K562 (cell line): ENCODE results near the gene OR51Q1. TPM values are rescaled to one million over a fixed set of nuclear protein-coding genes. Genes with fewer than 3 reads are reported as not detected.

Experiments
- ATAC-seq: fragments of 200-7000 bp; cut with Tn5 transposase; 3 replicates; pipeline ENCODE4 v1.9.1; 2020; ENCODE audit warnings: moderate library complexity
- BruUV-seq: library from RNA; stranded (reverse); fragments of 400-500 nt; replicated peaks from 2 replicates; lab custom pipeline; 2021; lab: Mats Ljungman, UMichigan
- CTCF ChIA-PET: fragments of 300-600 bp; formaldehyde crosslinking; extraction: SDS; loops from one replicate; lab custom pipeline; 2021; ENCODE audit warnings: low intra/inter-chr PET ratio; lab: Yijun Ruan, JAX
- POLR2A ChIA-PET: fragments of 300-600, 350-650 bp; sonication (Branson Sonifier 250); formaldehyde crosslinking; extraction: SDS; loops from one replicate; lab custom pipeline; 2021; ENCODE audit warnings: antibody characterized with exemption, inconsistent platforms; lab: Yijun Ruan, JAX
- DNase-seq, 4 experiments: peaks; one replicate each; pipeline versions ENCODE4 v3.0.0 to v3.0.0-alpha.2; 2011 to 2018; ENCODE audit warnings: low spot score in 3 of 4, mixed read lengths in 3 of 4; ENCODE audit errors: extremely low read depth in 1 of 4
- FAIRE-seq: peaks from 2 replicates; lab custom pipeline; 2011; peaks lifted over from hg19 to GRCh38; lab: Jason Lieb, UNC
- H2AFZ ChIP-seq: 2 replicates; pipeline ENCODE4 v1.6.0; 2011; ENCODE audit warnings: low read depth, low read length, control low read depth, inconsistent platforms
- H3K27ac ChIP-seq: fragments of 200-600 bp; 3 replicates; pipeline ENCODE4 v1.8.0; 2011; ENCODE audit warnings: low read depth, mild to moderate bottlenecking, control low read depth, inconsistent platforms, low read length, moderate library complexity, mixed read lengths; ENCODE audit errors: extremely low read depth
- H3K27me3 ChIP-seq, 2 experiments: fragments of 300-600 bp in 1 of 2; 2 replicates in 1 of 2; 3 replicates in 1 of 2; pipeline versions ENCODE4 v1.6.0 to v1.8.0; 2011; ENCODE audit warnings: inconsistent platforms in 2 of 2, low read length in 2 of 2, mild to moderate bottlenecking in 1 of 2, mixed read lengths in 1 of 2, moderate library complexity in 1 of 2; ENCODE audit not compliant: control insufficient read depth in 2 of 2, insufficient read depth in 2 of 2
- H3K36me3 ChIP-seq: fragments of 300-600 bp; 3 replicates; pipeline ENCODE4 v1.8.0; 2011; ENCODE audit warnings: mild to moderate bottlenecking, low read length, inconsistent platforms; ENCODE audit not compliant: control insufficient read depth, insufficient read depth
- H3K4me1 ChIP-seq, 2 experiments: fragments of 200-600 bp in 1 of 2; replicated peaks in 1 of 2; 2 replicates in 1 of 2; 3 replicates in 1 of 2; pipeline versions ENCODE4 v1.5.1 to v1.8.0; 2011; ENCODE audit warnings: inconsistent platforms in 2 of 2, low read length in 2 of 2, mild to moderate bottlenecking in 1 of 2, mixed read lengths in 1 of 2, moderate library complexity in 1 of 2; ENCODE audit not compliant: control insufficient read depth in 2 of 2, insufficient read depth in 2 of 2
- H3K4me2 ChIP-seq: 2 replicates; pipeline ENCODE4 v1.6.1; 2011; ENCODE audit warnings: low read length, control low read depth, inconsistent platforms, mixed read lengths; ENCODE audit not compliant: insufficient read depth
- H3K4me3 ChIP-seq: fragments of 200-600 bp; sonication (generic), shearing (Covaris generic); 2 replicates; pipeline ENCODE4 v1.5.1; 2016; ENCODE audit warnings: control low read depth, inconsistent platforms
- H3K79me2 ChIP-seq: fragments of 200-600 bp; 3 replicates; pipeline ENCODE4 v1.8.0; 2011; ENCODE audit warnings: low read length, inconsistent platforms; ENCODE audit not compliant: control insufficient read depth, insufficient read depth
- H3K9ac ChIP-seq, 2 experiments: 2 replicates each; pipeline versions ENCODE4 v1.6.0 to v1.6.1; 2011; ENCODE audit warnings: low read depth in 2 of 2, low read length in 2 of 2, control low read depth in 1 of 2, inconsistent platforms in 1 of 2, mild to moderate bottlenecking in 1 of 2, mixed read lengths in 1 of 2; ENCODE audit not compliant: insufficient read depth in 1 of 2
- H3K9me1 ChIP-seq: one replicate; pipeline ENCODE4 v1.6.0; 2011; ENCODE audit warnings: inconsistent platforms, mild to moderate bottlenecking, low read length, moderate library complexity; ENCODE audit not compliant: control insufficient read depth, insufficient read depth
- H3K9me3 ChIP-seq: replicated peaks from 2 replicates; pipeline ENCODE4 v1.5.1; 2011; ENCODE audit warnings: low read depth, low read length, inconsistent platforms; ENCODE audit not compliant: control insufficient read depth, insufficient read depth
- H4K20me1 ChIP-seq: replicated peaks from 2 replicates; pipeline ENCODE4 v1.6.1; 2011; ENCODE audit warnings: low read length, inconsistent platforms, mixed read lengths; ENCODE audit not compliant: control insufficient read depth, insufficient read depth
- CBX3 ChIP-seq, 2 experiments: IDR thresholded peaks; 1 replicate in 1 of 2; 2 replicates in 1 of 2; pipeline ENCODE4 v1.6.1; 2012; ENCODE audit warnings: inconsistent platforms in 2 of 2, low read length in 2 of 2, borderline replicate concordance in 1 of 2, control low read depth in 1 of 2
- CTCF ChIP-seq, 3 experiments: IDR thresholded peaks in 2 of 3; conservative IDR thresholded peaks in 1 of 3; 2 replicates each; pipeline ENCODE4 v1.5.1; 2011 to 2012; ENCODE audit warnings: low read length in 3 of 3, mild to moderate bottlenecking in 3 of 3, control low read depth in 2 of 3, improper control_type of control experiment in 1 of 3, inconsistent platforms in 1 of 3, low read depth in 1 of 3, mixed read lengths in 1 of 3, moderate library complexity in 1 of 3; ENCODE audit not compliant: insufficient read depth in 2 of 3
- DDX20 ChIP-seq: fragments of 450-650 bp; IDR thresholded peaks from 2 replicates; pipeline ENCODE4 v1.6.1; 2016; ENCODE audit warnings: missing genetic modification characterization, low read depth, mild to moderate bottlenecking, missing compliant biosample characterization, moderate library complexity
- IRF1 ChIP-seq: sonication (generic); formaldehyde crosslinking; IDR thresholded peaks from 2 replicates; pipeline ENCODE4 v1.8.0; 2022; ENCODE audit warnings: missing genetic modification reagents, mild to moderate bottlenecking, borderline replicate concordance
- RFX1 ChIP-seq: fragments of 450-650 bp; IDR thresholded peaks from 2 replicates; pipeline ENCODE4 v1.6.1; 2016; ENCODE audit warnings: mild to moderate bottlenecking, moderate library complexity
- TFAP4 ChIP-seq: sonication (generic); formaldehyde crosslinking; IDR thresholded peaks from 2 replicates; pipeline ENCODE4 v1.8.0; 2022; ENCODE audit warnings: missing genetic modification reagents, mild to moderate bottlenecking, moderate library complexity, borderline replicate concordance
- ZBTB11 ChIP-seq, 3 experiments: fragments of 200-800 bp in 1 of 3; fragments of 250-450 bp in 1 of 3; fragments of 450-650 bp in 1 of 3; sonication (Bioruptor Pico) in 1 of 3; sonication (Bioruptor generic) in 1 of 3; formaldehyde crosslinking in 1 of 3; IDR thresholded peaks; 2 replicates each; pipeline versions ENCODE4 v1.6.1 to v1.8.0; 2016 to 2022; ENCODE audit warnings: mild to moderate bottlenecking in 2 of 3, missing genetic modification characterization in 2 of 3, missing compliant biosample characterization in 1 of 3, moderate library complexity in 1 of 3
- ZNF133 ChIP-seq: fragments of 250-450 bp; sonication (Bioruptor Pico); IDR thresholded peaks from 2 replicates; pipeline ENCODE4 v1.4.0; 2020; ENCODE audit warnings: mild to moderate bottlenecking
- WGBS: fragments of 100-300 bp; shearing (Covaris generic); methylation state at CpG from one replicate; pipeline ENCODE4 v1.1.6; 2016; ENCODE audit warnings: low coverage, mixed read lengths; ENCODE audit not compliant: insufficient coverage; ENCODE audit errors: missing lambda C conversion rate; 5-methylcytosine and 5-hydroxymethylcytosine counted together
- in situ Hi-C: fragments of 300-500 bp; cut with MboI; formaldehyde crosslinking; loops from 4 replicates; pipeline ENCODE4 v1.15.0; 2018; ENCODE audit warnings: inconsistent platforms, mixed read lengths
- intact Hi-C: fragments of 100-400 bp; cut with micrococcal nuclease; formaldehyde crosslinking; loops from 2 replicates; pipeline ENCODE4 v1.14.2; 2022
- polyA plus RNA-seq, 8 experiments: library from polyadenylated mRNA; depleted of rRNA in 4 of 8; stranded (reverse) in 5 of 8; unstranded in 3 of 8; fragments of >200 nt; fragmentation: Nextera tagmentation in 2 of 8; fragmentation: Illumina TruSeq in 1 of 8; extraction: Ambion mirVana in 2 of 8; extraction: Trizol in 1 of 8; gene quantifications; 2 replicates each; pipeline versions ENCODE4 v1.2.1 to v1.2.3, GENCODE V29; 2011 to 2014; ENCODE audit warnings: inconsistent platforms in 1 of 8, missing spikeins in 1 of 8
- total RNA-seq, 7 experiments: library from RNA; depleted of rRNA in 6 of 7; stranded (reverse); fragments of >200 nt in 6 of 7; fragmentation: Illumina TruSeq in 2 of 7; extraction: Trizol in 2 of 7; gene quantifications; 2 replicates each; pipeline versions ENCODE4 v1.2.1 to v1.2.3, GENCODE V29; 2011 to 2021; ENCODE audit warnings: low replicate concordance in 1 of 7

OR51Q1 gene
- total and polyA plus RNA-seq, 9 of the 15 experiments (the other 6 are each of a cell fraction or from before 2014, with no cell fraction given): 0.69 TPM; not detected in 8

GRCh38 chr11:5384335-5384734 lies 37.6 kb upstream of the OR51Q1 start (continued):
- TF ChIP-seq RFX1 (no peak), ZBTB11 (CRISPR knock-in tag; IDR thresholded peaks at IDR 0.05) (no peak), CBX3 (IDR thresholded peaks at IDR 0.05; ENCODE audit: borderline replicate concordance in 1 of 2, low read length in 2 of 2) (no peak)

- no peak for DNase-seq
- TF ChIP-seq DDX20 (no peak), TFAP4 (no peak), ZNF133 (no peak), IRF1 (CRISPR knock-in tag) (no peak), CTCF (IDR thresholded peaks at IDR 0.05 in 2 of 3, conservative IDR thresholded peaks at IDR 0.05 in 1 of 3; ENCODE audit: insufficient read depth in 2 of 3, low read depth in 1 of 3, low read length in 3 of 3) (peak in 2 of 3 experiments; percentile 7 to 33; a peak in 1 of 6 replicates)
- TF ChIP-seq, all 486 proteins: peak for 1
- no peak overlapping the region for H3K4me3 ChIP-seq
- H3K9me3 ChIP-seq: no peaks in the 10 kb centered on the region
- H3K36me3 ChIP-seq: peaks cover 74% of the 10 kb centered on the region
- no peak overlapping the region for H3K4me2 ChIP-seq
- no peak for FAIRE-seq
- WGBS: 52% methylated on average over 2 of the region's 2 CpGs
- H3K9me1 ChIP-seq: no peaks in the 10 kb centered on the region
- intact Hi-C loops (no loop called here), in situ Hi-C loops (no loop called here)
- peaks cover 3% of the 10 kb centered on the region; the same call in 1 of the 2 replicates for H4K20me1 ChIP-seq
- POLR2A ChIA-PET: no interaction called here
- no peak overlapping the region for H2AFZ ChIP-seq
- CTCF ChIA-PET: no interaction called here
- H3K27ac ChIP-seq: no peak overlapping the region
- ATAC-seq: peak; percentile 29; the same call in 1 of the 3 replicates
- no peaks in the 10 kb centered on the region for H3K4me1 ChIP-seq
- peaks cover 80% of the 10 kb centered on the region for H3K79me2 ChIP-seq
- H3K27me3 ChIP-seq: no peaks in the 10 kb centered on the region
- no TSS peak for BruUV-seq
- H3K9ac ChIP-seq: no peak overlapping the region
Measured at GRCh38 chr11:5390210-5390609, 31.7 kb upstream of the OR51Q1 start.
